Esophagus (tissue), 2 donors: Measurements from ENCODE around the gene COL21A1. TPM values are rescaled to one million over a fixed set of nuclear protein-coding genes. Genes with fewer than 3 reads are reported as not detected.

Experiments used
- H3K27ac ChIP-seq, 2 donors: one replicate each; pipeline ENCODE4 v1.5.1; 2013; ENCODE audit warnings: low read depth in 2 of 2, mild to moderate bottlenecking in 2 of 2, inconsistent platforms in 1 of 2, low read length in 1 of 2, moderate library complexity in 1 of 2
- H3K27me3 ChIP-seq, 2 donors: one replicate each; pipeline ENCODE4 v1.6.1; 2013; ENCODE audit warnings: low read length in 2 of 2, control low read depth in 1 of 2, mild to moderate bottlenecking in 1 of 2; ENCODE audit not compliant: insufficient read depth in 2 of 2, control insufficient read depth in 1 of 2
- H3K36me3 ChIP-seq, 2 donors: one replicate each; pipeline ENCODE4 v1.6.1; 2013; ENCODE audit warnings: low read length in 1 of 2; ENCODE audit not compliant: control insufficient read depth in 2 of 2, insufficient read depth in 2 of 2
- H3K4me1 ChIP-seq, 2 donors: one replicate each; pipeline ENCODE4 v1.6.1; 2013; ENCODE audit warnings: low read length in 1 of 2; ENCODE audit not compliant: control insufficient read depth in 2 of 2, insufficient read depth in 2 of 2
- H3K4me3 ChIP-seq, 2 donors: one replicate each; pipeline ENCODE4 v1.5.1; 2013; ENCODE audit warnings: low read length in 2 of 2, mild to moderate bottlenecking in 2 of 2, low read depth in 1 of 2, moderate library complexity in 1 of 2
- H3K9me3 ChIP-seq, 2 donors: one replicate each; pipeline ENCODE4 v1.6.1; 2013; ENCODE audit warnings: mild to moderate bottlenecking in 2 of 2, low read depth in 1 of 2, low read length in 1 of 2, moderate library complexity in 1 of 2; ENCODE audit not compliant: control insufficient read depth in 2 of 2, insufficient read depth in 1 of 2
- WGBS, 2 donors: extraction: QIAGEN DNeasy Blood & Tissue Kit; methylation state at CpG; one replicate each; pipeline ENCODE4 v1.1.7; 2013; 5-methylcytosine and 5-hydroxymethylcytosine counted together
- polyA plus RNA-seq, 2 donors: library from polyadenylated mRNA; stranded (reverse); fragments of 200-250 nt; gene quantifications; one replicate each; pipeline ENCODE4 v1.2.3, GENCODE V29; 2013
- donor health status: healthy with polysubstance abuse.
- donor health status: Bipolar disorder and iron deficiency.

The COL21A1 gene
- polyA plus RNA-seq, 2 donors: 1.5 to 1.6 TPM

- 40 to 45% methylated on average over 1 of the region's 1 CpG for WGBS, 2 donors
- H3K4me3 ChIP-seq: no peak overlapping the region
- H3K27ac ChIP-seq: no peak overlapping the region
- no peaks in the 10 kb centered on the region for H3K36me3 ChIP-seq
- no peaks in the 10 kb centered on the region for H3K27me3 ChIP-seq
- no peaks in the 10 kb centered on the region for H3K4me1 ChIP-seq
- no peaks in the 10 kb centered on the region for H3K9me3 ChIP-seq
Observed at GRCh38 chr6:56036916-56037600, 210.3 kb downstream of the COL21A1 start.

- Histone ChIP-seq H3K9me3 (no peaks in the 10 kb centered on the region), H3K4me1 (no peaks in the 10 kb centered on the region), H3K27ac (no peak overlapping the region), H3K4me3 (no peak overlapping the region), H3K36me3 (no peaks in the 10 kb centered on the region), H3K27me3 (no peaks in the 10 kb centered on the region)
- 91 to 92% methylated on average over 2 of the region's 2 CpGs for WGBS, 2 donors
Observed at GRCh38 chr6:56033401-56033800, 214.0 kb downstream of the COL21A1 start.

GRCh38 chr6:56032715-56033260 lies 214.6 kb downstream of the COL21A1 start:
- H3K27ac ChIP-seq: no peak overlapping the region
- 59 to 61% methylated on average over 2 of the region's 2 CpGs for WGBS, 2 donors
- H3K27me3 ChIP-seq: no peaks in the 10 kb centered on the region
- no peak overlapping the region for H3K4me3 ChIP-seq
- no peaks in the 10 kb centered on the region for H3K9me3 ChIP-seq
- no peaks in the 10 kb centered on the region for H3K4me1 ChIP-seq
- no peaks in the 10 kb centered on the region for H3K36me3 ChIP-seq

- Histone ChIP-seq H3K27me3 (no peaks in the 10 kb centered on the region), H3K4me1 (no peaks in the 10 kb centered on the region), H3K27ac (no peak overlapping the region), H3K36me3 (no peaks in the 10 kb centered on the region), H3K4me3 (no peak overlapping the region), H3K9me3 (no peaks in the 10 kb centered on the region)
- 78 to 83% methylated on average over 2 of the region's 2 CpGs for WGBS, 2 donors
Observed at GRCh38 chr6:56027865-56028264, 219.5 kb downstream of the COL21A1 start.

- H3K36me3 ChIP-seq: no peaks in the 10 kb centered on the region
- H3K9me3 ChIP-seq: no peaks in the 10 kb centered on the region
- no peaks in the 10 kb centered on the region for H3K4me1 ChIP-seq
- H3K27me3 ChIP-seq: no peaks in the 10 kb centered on the region
- H3K4me3 ChIP-seq: no peak overlapping the region
- no peak overlapping the region for H3K27ac ChIP-seq
- WGBS, 2 donors: 80 to 88% methylated on average over 2 of the region's 2 CpGs
Observed at GRCh38 chr6:56026455-56027180, 220.8 kb downstream of the COL21A1 start.

GRCh38 chr6:56025795-56026194 lies 221.6 kb downstream of the COL21A1 start:
- no peak overlapping the region for H3K4me3 ChIP-seq

GRCh38 chr6:56024931-56025330 lies 222.4 kb downstream of the COL21A1 start:
- Histone ChIP-seq H3K36me3 (no peaks in the 10 kb centered on the region), H3K27me3 (no peaks in the 10 kb centered on the region), H3K27ac (no peak overlapping the region), H3K9me3 (no peaks in the 10 kb centered on the region), H3K4me3 (no peak overlapping the region), H3K4me1 (no peaks in the 10 kb centered on the region)
- 84 to 87% methylated on average over 5 of the region's 5 CpGs for WGBS, 2 donors

More at GRCh38 chr6:56025795-56026194, 221.6 kb downstream of the COL21A1 start:
- Histone ChIP-seq H3K36me3 (no peaks in the 10 kb centered on the region), H3K9me3 (no peaks in the 10 kb centered on the region), H3K27me3 (no peaks in the 10 kb centered on the region), H3K4me1 (no peaks in the 10 kb centered on the region), H3K27ac (no peak overlapping the region)

- no peaks in the 10 kb centered on the region for H3K36me3 ChIP-seq
- no peaks in the 10 kb centered on the region for H3K4me1 ChIP-seq
- no peaks in the 10 kb centered on the region for H3K9me3 ChIP-seq
- H3K27me3 ChIP-seq: no peaks in the 10 kb centered on the region
- no peak overlapping the region for H3K27ac ChIP-seq
- no peak overlapping the region for H3K4me3 ChIP-seq
- WGBS, 2 donors: 76 to 82% methylated on average over 3 of the region's 3 CpGs
Observed at GRCh38 chr6:56023829-56024228, 223.6 kb downstream of the COL21A1 start.

GRCh38 chr6:56022678-56023077 lies 224.7 kb downstream of the COL21A1 start:
- H3K4me1 ChIP-seq: no peaks in the 10 kb centered on the region
- WGBS, 2 donors: 81 to 83% methylated on average over 1 of the region's 1 CpG
- H3K4me3 ChIP-seq: no peak overlapping the region
- H3K36me3 ChIP-seq: no peaks in the 10 kb centered on the region
- H3K27ac ChIP-seq: no peak overlapping the region
- H3K27me3 ChIP-seq: no peaks in the 10 kb centered on the region
- H3K9me3 ChIP-seq: no peaks in the 10 kb centered on the region
